Brain microvascular endothelial cell (primary cell): ENCODE measurements around the gene RPS27.

Experiments
- DNase-seq: peaks from one replicate; pipeline ENCODE4 v3.0.0-alpha.2; 2020
- H3K27ac ChIP-seq: fragments of 250-450 bp; sonication (Bioruptor Pico); 2 replicates; pipeline ENCODE4 v1.5.1; 2020; ENCODE audit warnings: mild to moderate bottlenecking, moderate library complexity
- H3K27me3 ChIP-seq: fragments of 250-450 bp; sonication (Bioruptor Pico); replicated peaks from 2 replicates; pipeline ENCODE4 v1.5.1; 2020; ENCODE audit warnings: mild to moderate bottlenecking
- H3K36me3 ChIP-seq: fragments of 250-450 bp; sonication (Bioruptor Pico); replicated peaks from 2 replicates; pipeline ENCODE4 v1.5.1; 2020; ENCODE audit warnings: mild to moderate bottlenecking
- H3K4me3 ChIP-seq: 2 replicates; pipeline ENCODE4 v1.5.1; 2011; ENCODE audit warnings: low read depth, mild to moderate bottlenecking, control low read depth, low read length, moderate library complexity
- CTCF ChIP-seq: IDR thresholded peaks from 2 replicates; pipeline ENCODE4 v1.5.1; 2011; ENCODE audit warnings: low read depth, mild to moderate bottlenecking, moderate library complexity, low read length, control low read depth, inconsistent platforms; ENCODE audit errors: missing control alignments
- in situ Hi-C: cut with HindIII; loops from 2 replicates; pipeline ENCODE4 v1.10.0; 2017; ENCODE audit warnings: low sequenced_read_pairs, low pct_ligation_motif_present

RPS27 gene

GRCh38 chr1:153953859-153954365 lies 36.6 kb upstream of the RPS27 start:
- no peak for DNase-seq
- in situ Hi-C loops = no loop called here
- no peak overlapping the region for H3K27ac ChIP-seq
- no peak for TF ChIP-seq CTCF
- H3K36me3 ChIP-seq = peaks cover 42% of the 10 kb centered on the region
- no peaks in the 10 kb centered on the region for H3K27me3 ChIP-seq
- no peak overlapping the region for H3K4me3 ChIP-seq

GRCh38 chr1:153954826-153955225 lies 35.7 kb upstream of the RPS27 start:
- no peak overlapping the region for H3K27ac ChIP-seq
- H3K36me3 ChIP-seq = peaks cover 36% of the 10 kb centered on the region
- DNase-seq = no peak
- TF ChIP-seq CTCF = no peak
- in situ Hi-C loops = no loop called here
- H3K27me3 ChIP-seq = no peaks in the 10 kb centered on the region
- H3K4me3 ChIP-seq = no peak overlapping the region

GRCh38 chr1:153956997-153957715 lies 33.4 kb upstream of the RPS27 start:
- Histone ChIP-seq H3K27ac (no peak overlapping the region), H3K27me3 (no peaks in the 10 kb centered on the region), H3K4me3 (peak overlapping the region; percentile 91), H3K36me3 (peaks cover 18% of the 10 kb centered on the region)
- DNase-seq = no peak
- TF ChIP-seq CTCF = no peak
- in situ Hi-C loops = no loop called here

GRCh38 chr1:153957744-153958110 lies 32.8 kb upstream of the RPS27 start:
- TF ChIP-seq CTCF = no peak
- no peaks in the 10 kb centered on the region for H3K27me3 ChIP-seq

GRCh38 chr1:153958111-153958960 lies 32.2 kb upstream of the RPS27 start, which contains the start of gene CRTC2:
CRTC2 (minus strand) TSS chr1:153958612; CDS start chr1:153958497, 115 bp downstream.
- Histone ChIP-seq H3K36me3 (peaks cover 9% of the 10 kb centered on the region), H3K27me3 (no peaks in the 10 kb centered on the region), H3K4me3 (peak within 1 kb of the TSS; percentile 91), H3K27ac (peak within 1 kb of the TSS; percentile 72)
- peak; percentile 98 for DNase-seq
- TF ChIP-seq CTCF = peak; percentile 8
- in situ Hi-C loops = no loop called here

More at GRCh38 chr1:153957744-153958110, 32.8 kb upstream of the RPS27 start:
- H3K36me3 ChIP-seq = peaks cover 12% of the 10 kb centered on the region
- in situ Hi-C loops = no loop called here
- H3K27ac ChIP-seq = peak overlapping the region; percentile 72
- peak overlapping the region; percentile 91 for H3K4me3 ChIP-seq
- no peak for DNase-seq
